Mononuclear cell (primary cell): ENCODE results near the gene OSBPL6. TPM values are rescaled to one million over a fixed set of nuclear protein-coding genes. Genes with fewer than 3 reads are reported as not detected.
"Not testable (repeated sequence)": the region's sequence is repeated elsewhere in the genome, so short reads cannot be mapped to it uniquely, and the experiment has no call there.

ENCODE experiments used
- H3K27me3 ChIP-seq: 2 replicates; pipeline ENCODE4 v1.6.0; 2011; ENCODE audit warnings: low read length, control low read depth; ENCODE audit not compliant: insufficient read depth
- H3K4me1 ChIP-seq: 2 replicates; pipeline ENCODE4 v1.5.1; 2011; ENCODE audit warnings: mild to moderate bottlenecking, low read length, control low read depth; ENCODE audit not compliant: insufficient read depth
- H3K4me3 ChIP-seq: 2 replicates; pipeline ENCODE4 v1.5.1; 2011; ENCODE audit warnings: mild to moderate bottlenecking, low read length, moderate library complexity
- H3K9me3 ChIP-seq: 2 replicates; pipeline ENCODE4 v1.5.1; 2011; ENCODE audit warnings: low read depth, mild to moderate bottlenecking, control low read depth, low read length
- total RNA-seq: library from RNA; depleted of rRNA; stranded (reverse); fragments of >200 nt; gene quantifications from one replicate; pipeline ENCODE4 v1.2.3, GENCODE V29; 2012

Gene OSBPL6
- total RNA-seq, 1 donor, result 0.21 TPM

GRCh38 chr2:178413472-178414265 is 219.4 kb downstream of the OSBPL6 start:
- Histone ChIP-seq H3K27me3 (no peaks in the 10 kb centered on the region), H3K9me3 (no peaks in the 10 kb centered on the region), H3K4me1 (peaks cover 14% of the 10 kb centered on the region), H3K4me3 (peak overlapping the region; percentile 64)

- Histone ChIP-seq H3K4me1 (peaks cover 14% of the 10 kb centered on the region), H3K4me3 (peak overlapping the region; percentile 64), H3K9me3 (no peaks in the 10 kb centered on the region), H3K27me3 (no peaks in the 10 kb centered on the region)
Measured at GRCh38 chr2:178414266-178415247, 220.2 kb downstream of the OSBPL6 start.

GRCh38 chr2:178415979-178416378 is 221.7 kb downstream of the OSBPL6 start:
- Histone ChIP-seq H3K4me1 (peaks cover 19% of the 10 kb centered on the region), H3K4me3 (no peak overlapping the region), H3K9me3 (no peaks in the 10 kb centered on the region), H3K27me3 (no peaks in the 10 kb centered on the region)

GRCh38 chr2:178417916-178418315 is 223.6 kb downstream of the OSBPL6 start:
- no peak overlapping the region for H3K4me3 ChIP-seq
- H3K27me3 ChIP-seq, result no peaks in the 10 kb centered on the region
- peaks cover 18% of the 10 kb centered on the region for H3K4me1 ChIP-seq
- no peaks in the 10 kb centered on the region for H3K9me3 ChIP-seq

- no peak overlapping the region for H3K4me3 ChIP-seq
- no peaks in the 10 kb centered on the region for H3K27me3 ChIP-seq
- no peaks in the 10 kb centered on the region for H3K9me3 ChIP-seq
- peaks cover 15% of the 10 kb centered on the region for H3K4me1 ChIP-seq
Measured at GRCh38 chr2:178418426-178418825, 224.1 kb downstream of the OSBPL6 start.

GRCh38 chr2:178419123-178419522 is 224.8 kb downstream of the OSBPL6 start:
- no peaks in the 10 kb centered on the region for H3K27me3 ChIP-seq
- H3K4me3 ChIP-seq, result no peak overlapping the region
- no peaks in the 10 kb centered on the region for H3K9me3 ChIP-seq
- H3K4me1 ChIP-seq, result peaks cover 15% of the 10 kb centered on the region

- H3K4me1 ChIP-seq, result peaks cover 5% of the 10 kb centered on the region
- H3K4me3 ChIP-seq, result no peak overlapping the region
- no peaks in the 10 kb centered on the region for H3K27me3 ChIP-seq
- peaks cover 6% of the 10 kb centered on the region for H3K9me3 ChIP-seq
Measured at GRCh38 chr2:178420463-178420999, 226.2 kb downstream of the OSBPL6 start.

- H3K4me1 ChIP-seq, result peaks cover 5% of the 10 kb centered on the region
- no peaks in the 10 kb centered on the region for H3K27me3 ChIP-seq
- peaks cover 7% of the 10 kb centered on the region for H3K9me3 ChIP-seq
- no peak overlapping the region for H3K4me3 ChIP-seq
Measured at GRCh38 chr2:178422097-178422496, 227.8 kb downstream of the OSBPL6 start.

- not testable (repeated sequence) for H3K4me3 ChIP-seq, H3K27me3 ChIP-seq, H3K4me1 ChIP-seq, H3K9me3 ChIP-seq
Measured at GRCh38 chr2:178423746-178424145, 229.4 kb downstream of the OSBPL6 start.

GRCh38 chr2:178425255-178425827 is 231.0 kb downstream of the OSBPL6 start:
- Histone ChIP-seq H3K9me3 (peaks cover 7% of the 10 kb centered on the region), H3K27me3 (no peaks in the 10 kb centered on the region), H3K4me3 (no peak overlapping the region), H3K4me1 (peaks cover 4% of the 10 kb centered on the region)

- Histone ChIP-seq H3K4me1 (no peaks in the 10 kb centered on the region), H3K9me3 (peaks cover 7% of the 10 kb centered on the region), H3K4me3 (no peak overlapping the region), H3K27me3 (no peaks in the 10 kb centered on the region)
Measured at GRCh38 chr2:178426388-178426787, 232.1 kb downstream of the OSBPL6 start.

- no peaks in the 10 kb centered on the region for H3K4me1 ChIP-seq
- peaks cover 7% of the 10 kb centered on the region for H3K9me3 ChIP-seq
- H3K4me3 ChIP-seq, result no peak overlapping the region
- no peaks in the 10 kb centered on the region for H3K27me3 ChIP-seq
Measured at GRCh38 chr2:178427458-178427857, 233.1 kb downstream of the OSBPL6 start.

GRCh38 chr2:178428396-178428806 is 234.1 kb downstream of the OSBPL6 start:
- Histone ChIP-seq H3K9me3 (peaks cover 7% of the 10 kb centered on the region), H3K4me3 (no peak overlapping the region), H3K27me3 (no peaks in the 10 kb centered on the region), H3K4me1 (no peaks in the 10 kb centered on the region)

- Histone ChIP-seq H3K4me3 (no peak overlapping the region), H3K9me3 (peaks cover 7% of the 10 kb centered on the region), H3K4me1 (no peaks in the 10 kb centered on the region), H3K27me3 (no peaks in the 10 kb centered on the region)
Measured at GRCh38 chr2:178429336-178429735, 235.0 kb downstream of the OSBPL6 start.

- no peak overlapping the region for H3K4me3 ChIP-seq
- no peaks in the 10 kb centered on the region for H3K9me3 ChIP-seq
- no peaks in the 10 kb centered on the region for H3K4me1 ChIP-seq
- no peaks in the 10 kb centered on the region for H3K27me3 ChIP-seq
Measured at GRCh38 chr2:178436662-178437061, 242.3 kb downstream of the OSBPL6 start.
